ENCODE results near the gene FOXP1.

DNA sequence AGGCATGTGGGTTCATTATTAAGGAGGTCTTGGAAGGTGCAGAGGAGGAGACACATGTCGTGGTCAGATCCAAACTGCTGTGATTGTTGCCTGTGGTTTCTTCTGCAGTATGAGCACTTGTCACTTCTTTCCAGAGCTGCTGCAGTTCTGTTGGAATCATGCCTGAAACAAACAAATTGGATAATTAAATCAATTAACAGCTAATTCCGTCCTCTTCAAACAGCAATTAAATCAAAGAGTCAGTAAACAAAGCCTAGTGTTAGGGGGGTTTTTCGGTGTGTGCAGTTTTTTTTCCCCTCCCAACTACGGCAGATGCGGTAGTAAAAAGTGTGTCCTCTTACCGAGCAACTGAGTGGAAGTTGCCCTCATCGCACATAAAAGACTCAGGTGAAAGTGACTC lies 542.2 kb downstream of the FOXP1 start:
- TF ChIP-seq CTCF (IDR thresholded peaks at IDR 0.05) (no peak), POLR2A (IDR thresholded peaks at IDR 0.05) (no peak)

All from uterus (tissue), 2 donors.